WTC11 (cell line): ENCODE measurements around the gene VPS39. TPM values are rescaled to one million over a fixed set of nuclear protein-coding genes. Genes with fewer than 3 reads are reported as not detected.

ENCODE experiments used
- ATAC-seq: fragments of 200-7000 bp; cut with Tn5 transposase; 2 replicates; pipeline ENCODE4 v1.10.0; 2021; ENCODE audit warnings: mild to moderate bottlenecking, moderate library complexity
- CTCF ChIA-PET: fragments of 300-600 bp; sonication (Branson Sonifier 250); formaldehyde crosslinking; loops from one replicate; lab custom pipeline; 2021; ENCODE audit warnings: antibody characterized with exemption; lab: Charles Lee
- POLR2A ChIA-PET: fragments of 350-600 bp; sonication (Branson Sonifier 250); formaldehyde crosslinking; loops from one replicate; lab custom pipeline; 2021; ENCODE audit warnings: antibody characterized with exemption; lab: Charles Lee
- DNase-seq: peaks from one replicate; pipeline ENCODE4 v3.0.0; 2021; ENCODE audit warnings: low spot score
- H3K27ac Mint-ChIP-seq: 2 replicates; pipeline ENCODE4 v1.8.0; 2021; ENCODE audit warnings: mixed read lengths
- H3K27me3 Mint-ChIP-seq: 2 replicates; pipeline ENCODE4 v1.8.0; 2021; ENCODE audit warnings: low read depth, mild to moderate bottlenecking, moderate library complexity, mixed read lengths
- H3K36me3 Mint-ChIP-seq: 2 replicates; pipeline ENCODE4 v1.8.0; 2021; ENCODE audit warnings: mixed read lengths
- H3K4me1 Mint-ChIP-seq: 2 replicates; pipeline ENCODE4 v1.8.0; 2022; ENCODE audit warnings: mixed read lengths
- H3K4me3 Mint-ChIP-seq: 2 replicates; pipeline ENCODE4 v1.8.0; 2021; ENCODE audit warnings: mild to moderate bottlenecking, moderate library complexity, mixed read lengths
- H3K9me3 Mint-ChIP-seq: 2 replicates; pipeline ENCODE4 v1.8.0; 2021; ENCODE audit warnings: mixed read lengths
- FOXP1 ChIP-seq: sonication (generic); formaldehyde crosslinking; IDR thresholded peaks from 2 replicates; pipeline ENCODE4 v1.8.0; 2022; ENCODE audit warnings: missing genetic modification reagents, mild to moderate bottlenecking, moderate library complexity, borderline replicate concordance
- GRHL2 ChIP-seq: fragments of 250-450 bp; sonication (Bioruptor Pico); IDR thresholded peaks from 2 replicates; pipeline ENCODE4 v1.8.0; 2022; ENCODE audit warnings: mild to moderate bottlenecking, moderate library complexity; ENCODE audit not compliant: insufficient replicate concordance, severe bottlenecking
- GTF2I ChIP-seq: fragments of 250-450 bp; sonication (Bioruptor Pico); conservative IDR thresholded peaks from 2 replicates; pipeline ENCODE4 v1.4.0; 2021; ENCODE audit warnings: mild to moderate bottlenecking
- MXD4 ChIP-seq: fragments of 250-450 bp; sonication (Bioruptor Pico); IDR thresholded peaks from 2 replicates; pipeline ENCODE4 v1.8.0; 2021; ENCODE audit warnings: mild to moderate bottlenecking, moderate library complexity, borderline replicate concordance
- NR1H2 ChIP-seq: sonication (generic); formaldehyde crosslinking; IDR thresholded peaks from 2 replicates; pipeline ENCODE4 v1.9.0; 2021; ENCODE audit warnings: mild to moderate bottlenecking, moderate library complexity, missing genetic modification reagents
- NR2C2 ChIP-seq: sonication (generic); formaldehyde crosslinking; IDR thresholded peaks from 2 replicates; pipeline ENCODE4 v1.8.0; 2022; ENCODE audit warnings: mild to moderate bottlenecking, missing genetic modification reagents
- OVOL2 ChIP-seq: fragments of 250-450 bp; sonication (Bioruptor Pico); IDR thresholded peaks from 2 replicates; pipeline ENCODE4 v1.9.0; 2021; ENCODE audit warnings: mild to moderate bottlenecking, borderline replicate concordance
- PRRX2 ChIP-seq: fragments of 250-450 bp; sonication (Bioruptor Pico); IDR thresholded peaks from 2 replicates; pipeline ENCODE4 v1.8.0; 2021; ENCODE audit warnings: mild to moderate bottlenecking
- TP53 ChIP-seq: sonication (generic); formaldehyde crosslinking; IDR thresholded peaks from 2 replicates; pipeline ENCODE4 v1.8.1; 2023; ENCODE audit warnings: mild to moderate bottlenecking, missing genetic modification reagents
- ZBTB21 ChIP-seq: sonication (generic); formaldehyde crosslinking; IDR thresholded peaks from 2 replicates; pipeline ENCODE4 v1.8.1; 2023; ENCODE audit warnings: mild to moderate bottlenecking, missing genetic modification reagents, borderline replicate concordance
- ZNF138 ChIP-seq: sonication (generic); formaldehyde crosslinking; conservative IDR thresholded peaks from 2 replicates; pipeline ENCODE4 v1.8.1; 2022; ENCODE audit warnings: mild to moderate bottlenecking, moderate library complexity, missing genetic modification reagents
- ZNF416 ChIP-seq: fragments of 250-450 bp; sonication (Bioruptor Pico); IDR thresholded peaks from 2 replicates; pipeline ENCODE4 v1.9.0; 2021; ENCODE audit warnings: mild to moderate bottlenecking, inconsistent platforms
- ZNF423 ChIP-seq: fragments of 250-450 bp; sonication (Bioruptor Pico); IDR thresholded peaks from 2 replicates; pipeline ENCODE4 v2.1.2; 2022; ENCODE audit warnings: mild to moderate bottlenecking, moderate library complexity
- total RNA-seq: library from RNA; stranded (reverse); gene quantifications from 3 replicates; pipeline ENCODE4 v1.2.3, GENCODE V29; 2021
- TF ChIP-seq, protein P1 (sequence below): sonication (generic); formaldehyde crosslinking; IDR thresholded peaks from 2 replicates; pipeline ENCODE4 v1.8.0; 2022; ENCODE audit warnings: mild to moderate bottlenecking, missing genetic modification reagents
- TF ChIP-seq, protein P2 (sequence below): sonication (generic); formaldehyde crosslinking; IDR thresholded peaks from 2 replicates; pipeline ENCODE4 v1.8.1; 2022; ENCODE audit warnings: mild to moderate bottlenecking, moderate library complexity, missing genetic modification reagents
- TF ChIP-seq, protein P3 (sequence below): fragments of 250-450 bp; sonication (Bioruptor Pico); conservative IDR thresholded peaks from 2 replicates; pipeline ENCODE4 v1.9.0; 2021; ENCODE audit warnings: mild to moderate bottlenecking
- TF ChIP-seq, protein P4 (sequence below): sonication (generic); formaldehyde crosslinking; IDR thresholded peaks from 2 replicates; pipeline ENCODE4 v1.8.0; 2022; ENCODE audit warnings: mild to moderate bottlenecking, missing genetic modification reagents
- TF ChIP-seq, protein P5 (sequence below): sonication (generic); formaldehyde crosslinking; IDR thresholded peaks from 2 replicates; pipeline ENCODE4 v1.8.0; 2023; ENCODE audit warnings: mild to moderate bottlenecking, missing genetic modification reagents
- TF ChIP-seq, protein P6 (sequence below): sonication (generic); formaldehyde crosslinking; IDR thresholded peaks from 2 replicates; pipeline ENCODE4 v1.8.0; 2022; ENCODE audit warnings: mild to moderate bottlenecking, missing genetic modification reagents
- TF ChIP-seq, protein P7 (sequence below): sonication (generic); formaldehyde crosslinking; conservative IDR thresholded peaks from 2 replicates; pipeline ENCODE4 v1.8.1; 2022; ENCODE audit warnings: mild to moderate bottlenecking, missing genetic modification reagents
- TF ChIP-seq, protein P8 (sequence below): sonication (generic); formaldehyde crosslinking; IDR thresholded peaks from 2 replicates; pipeline ENCODE4 v1.8.1; 2023; ENCODE audit warnings: mild to moderate bottlenecking, moderate library complexity, missing genetic modification reagents

The VPS39 gene
- total RNA-seq, 1 experiment from 2014 or later: 44.5 TPM

DNA sequence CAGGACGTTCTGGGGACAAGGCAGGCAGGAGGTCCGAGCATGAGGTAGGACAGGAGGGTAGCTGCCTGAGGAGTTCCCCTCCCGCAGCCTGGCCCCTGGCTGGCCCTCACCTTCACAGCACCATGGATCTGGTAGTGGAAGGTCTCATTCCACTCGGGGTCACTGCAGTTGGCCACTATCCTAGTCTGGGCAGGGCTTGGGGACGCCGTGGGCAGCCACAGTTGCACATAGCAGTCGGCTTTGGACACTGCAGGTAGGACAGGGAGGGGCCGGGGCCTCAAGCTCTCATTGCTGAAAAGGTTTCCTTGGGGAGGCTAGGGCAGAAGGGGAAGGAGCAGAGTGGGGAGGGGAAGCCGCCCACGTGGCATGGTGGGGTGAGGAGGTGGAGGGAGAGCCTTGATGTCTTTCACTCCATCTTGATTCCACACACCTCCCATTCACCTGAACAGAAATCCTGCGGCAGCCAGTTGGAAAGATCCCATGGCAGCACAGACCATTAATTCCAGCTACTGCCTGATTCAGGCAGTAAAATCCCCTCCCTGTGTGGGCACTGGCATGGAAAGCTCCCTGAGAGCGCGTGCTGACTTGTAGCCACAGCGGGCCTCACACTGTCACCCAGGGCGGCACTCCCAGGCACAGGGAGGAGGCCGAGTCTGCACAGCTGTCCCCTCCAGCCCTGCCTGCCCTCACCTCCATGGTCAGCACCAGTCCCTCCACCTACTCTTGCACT, 53.7 kb downstream of the VPS39 start (continued):
- TF ChIP-seq, protein P1, sequence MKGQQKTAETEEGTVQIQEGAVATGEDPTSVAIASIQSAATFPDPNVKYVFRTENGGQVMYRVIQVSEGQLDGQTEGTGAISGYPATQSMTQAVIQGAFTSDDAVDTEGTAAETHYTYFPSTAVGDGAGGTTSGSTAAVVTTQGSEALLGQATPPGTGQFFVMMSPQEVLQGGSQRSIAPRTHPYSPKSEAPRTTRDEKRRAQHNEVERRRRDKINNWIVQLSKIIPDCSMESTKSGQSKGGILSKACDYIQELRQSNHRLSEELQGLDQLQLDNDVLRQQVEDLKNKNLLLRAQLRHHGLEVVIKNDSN: no peak

DNA sequence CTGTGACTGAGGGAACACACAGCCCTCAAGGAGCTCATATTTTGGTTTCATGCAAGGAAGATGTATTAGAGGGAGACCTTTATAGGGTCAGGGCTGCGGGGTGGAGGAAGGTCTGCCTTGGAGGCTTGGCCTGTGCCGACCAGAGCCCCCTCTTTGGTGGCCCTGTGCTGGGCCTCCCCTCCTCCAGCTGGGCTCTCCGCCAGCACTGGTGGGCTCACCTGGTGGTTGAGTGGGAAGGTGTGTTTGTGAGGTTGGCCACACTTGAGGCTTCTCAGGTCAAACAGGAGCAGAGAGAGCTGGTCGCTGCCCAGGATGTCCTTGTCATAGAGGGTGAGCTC, 54.3 kb downstream of the VPS39 start:
- Mint-ChIP-seq H3K36me3 (peaks cover 2% of the 10 kb centered on the region; the same call in 1 of the 2 replicates), H3K9me3 (no peaks in the 10 kb centered on the region), H3K4me3 (no peak overlapping the region), H3K27ac (no peak overlapping the region), H3K4me1 (peaks cover 7% of the 10 kb centered on the region), H3K27me3 (no peaks in the 10 kb centered on the region)
- ChIA-PET POLR2A (no interaction called here), CTCF (interaction anchor here (1.4 to 1.7 kb wide), 2 partner anchors 16 to 70 kb away, joined by 6 to 7 read pairs; no protein-coding TSS in a partner anchor)
- DNase-seq (no peak), ATAC-seq (no peak)
- TF ChIP-seq, protein P2, sequence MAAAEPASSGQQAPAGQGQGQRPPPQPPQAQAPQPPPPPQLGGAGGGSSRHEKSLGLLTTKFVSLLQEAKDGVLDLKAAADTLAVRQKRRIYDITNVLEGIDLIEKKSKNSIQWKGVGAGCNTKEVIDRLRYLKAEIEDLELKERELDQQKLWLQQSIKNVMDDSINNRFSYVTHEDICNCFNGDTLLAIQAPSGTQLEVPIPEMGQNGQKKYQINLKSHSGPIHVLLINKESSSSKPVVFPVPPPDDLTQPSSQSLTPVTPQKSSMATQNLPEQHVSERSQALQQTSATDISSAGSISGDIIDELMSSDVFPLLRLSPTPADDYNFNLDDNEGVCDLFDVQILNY (CRISPR knock-in tag): no peak
- TF ChIP-seq, protein P3, sequence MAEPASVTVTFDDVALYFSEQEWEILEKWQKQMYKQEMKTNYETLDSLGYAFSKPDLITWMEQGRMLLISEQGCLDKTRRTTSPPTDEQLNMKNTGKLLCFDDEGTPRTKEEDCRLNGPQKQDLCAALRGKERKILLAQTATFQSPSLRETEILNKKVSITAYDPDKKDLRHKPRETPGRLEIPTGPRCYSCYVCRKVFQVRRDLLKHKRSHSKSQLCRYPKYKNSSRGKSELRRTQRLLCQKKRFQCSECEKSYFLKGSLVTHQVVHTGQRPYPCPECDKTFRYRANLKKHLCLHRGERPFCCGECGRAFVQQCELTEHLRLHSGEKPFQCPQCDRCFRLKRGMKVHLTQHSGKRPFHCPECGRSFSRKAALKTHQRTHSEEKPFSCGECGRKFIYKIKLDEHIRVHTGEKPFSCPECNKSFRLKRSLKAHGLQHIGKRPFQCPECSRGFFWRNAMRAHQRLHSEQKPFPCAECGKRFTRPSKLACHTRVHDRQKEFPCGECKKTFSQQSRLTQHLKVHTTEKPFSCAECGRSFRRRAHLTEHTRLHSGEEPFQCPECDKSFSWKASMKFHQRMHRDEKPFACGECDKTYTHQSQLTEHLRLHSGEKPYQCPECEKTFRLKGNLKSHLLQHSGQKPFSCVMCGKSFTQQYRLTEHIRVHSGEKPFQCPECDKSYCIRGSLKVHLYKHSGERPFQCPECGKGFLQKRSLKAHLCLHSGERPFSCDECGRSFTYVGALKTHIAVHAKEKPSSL (CRISPR knock-in tag): no peak
- TF ChIP-seq MXD4 (no peak), ZNF423 (CRISPR knock-in tag) (no peak), ZNF138 (no peak), NR1H2 (CRISPR knock-in tag) (no peak), GTF2I (no peak), GRHL2 (CRISPR knock-in tag) (no peak), PRRX2 (no peak), OVOL2 (CRISPR knock-in tag) (no peak), NR2C2 (CRISPR knock-in tag) (no peak), ZNF416 (CRISPR knock-in tag) (no peak), FOXP1 (CRISPR knock-in tag) (no peak), ZBTB21 (no peak), TP53 (CRISPR knock-in tag) (no peak)
- TF ChIP-seq, protein P4, sequence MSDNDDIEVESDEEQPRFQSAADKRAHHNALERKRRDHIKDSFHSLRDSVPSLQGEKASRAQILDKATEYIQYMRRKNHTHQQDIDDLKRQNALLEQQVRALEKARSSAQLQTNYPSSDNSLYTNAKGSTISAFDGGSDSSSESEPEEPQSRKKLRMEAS (CRISPR knock-in tag): no peak
- TF ChIP-seq, protein P5, sequence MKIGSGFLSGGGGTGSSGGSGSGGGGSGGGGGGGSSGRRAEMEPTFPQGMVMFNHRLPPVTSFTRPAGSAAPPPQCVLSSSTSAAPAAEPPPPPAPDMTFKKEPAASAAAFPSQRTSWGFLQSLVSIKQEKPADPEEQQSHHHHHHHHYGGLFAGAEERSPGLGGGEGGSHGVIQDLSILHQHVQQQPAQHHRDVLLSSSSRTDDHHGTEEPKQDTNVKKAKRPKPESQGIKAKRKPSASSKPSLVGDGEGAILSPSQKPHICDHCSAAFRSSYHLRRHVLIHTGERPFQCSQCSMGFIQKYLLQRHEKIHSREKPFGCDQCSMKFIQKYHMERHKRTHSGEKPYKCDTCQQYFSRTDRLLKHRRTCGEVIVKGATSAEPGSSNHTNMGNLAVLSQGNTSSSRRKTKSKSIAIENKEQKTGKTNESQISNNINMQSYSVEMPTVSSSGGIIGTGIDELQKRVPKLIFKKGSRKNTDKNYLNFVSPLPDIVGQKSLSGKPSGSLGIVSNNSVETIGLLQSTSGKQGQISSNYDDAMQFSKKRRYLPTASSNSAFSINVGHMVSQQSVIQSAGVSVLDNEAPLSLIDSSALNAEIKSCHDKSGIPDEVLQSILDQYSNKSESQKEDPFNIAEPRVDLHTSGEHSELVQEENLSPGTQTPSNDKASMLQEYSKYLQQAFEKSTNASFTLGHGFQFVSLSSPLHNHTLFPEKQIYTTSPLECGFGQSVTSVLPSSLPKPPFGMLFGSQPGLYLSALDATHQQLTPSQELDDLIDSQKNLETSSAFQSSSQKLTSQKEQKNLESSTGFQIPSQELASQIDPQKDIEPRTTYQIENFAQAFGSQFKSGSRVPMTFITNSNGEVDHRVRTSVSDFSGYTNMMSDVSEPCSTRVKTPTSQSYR (CRISPR knock-in tag): no peak
- TF ChIP-seq, protein P6, sequence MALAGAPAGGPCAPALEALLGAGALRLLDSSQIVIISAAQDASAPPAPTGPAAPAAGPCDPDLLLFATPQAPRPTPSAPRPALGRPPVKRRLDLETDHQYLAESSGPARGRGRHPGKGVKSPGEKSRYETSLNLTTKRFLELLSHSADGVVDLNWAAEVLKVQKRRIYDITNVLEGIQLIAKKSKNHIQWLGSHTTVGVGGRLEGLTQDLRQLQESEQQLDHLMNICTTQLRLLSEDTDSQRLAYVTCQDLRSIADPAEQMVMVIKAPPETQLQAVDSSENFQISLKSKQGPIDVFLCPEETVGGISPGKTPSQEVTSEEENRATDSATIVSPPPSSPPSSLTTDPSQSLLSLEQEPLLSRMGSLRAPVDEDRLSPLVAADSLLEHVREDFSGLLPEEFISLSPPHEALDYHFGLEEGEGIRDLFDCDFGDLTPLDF (CRISPR knock-in tag): no peak
- TF ChIP-seq, protein P7, sequence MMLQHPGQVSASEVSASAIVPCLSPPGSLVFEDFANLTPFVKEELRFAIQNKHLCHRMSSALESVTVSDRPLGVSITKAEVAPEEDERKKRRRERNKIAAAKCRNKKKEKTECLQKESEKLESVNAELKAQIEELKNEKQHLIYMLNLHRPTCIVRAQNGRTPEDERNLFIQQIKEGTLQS: no peak
- TF ChIP-seq, protein P8, sequence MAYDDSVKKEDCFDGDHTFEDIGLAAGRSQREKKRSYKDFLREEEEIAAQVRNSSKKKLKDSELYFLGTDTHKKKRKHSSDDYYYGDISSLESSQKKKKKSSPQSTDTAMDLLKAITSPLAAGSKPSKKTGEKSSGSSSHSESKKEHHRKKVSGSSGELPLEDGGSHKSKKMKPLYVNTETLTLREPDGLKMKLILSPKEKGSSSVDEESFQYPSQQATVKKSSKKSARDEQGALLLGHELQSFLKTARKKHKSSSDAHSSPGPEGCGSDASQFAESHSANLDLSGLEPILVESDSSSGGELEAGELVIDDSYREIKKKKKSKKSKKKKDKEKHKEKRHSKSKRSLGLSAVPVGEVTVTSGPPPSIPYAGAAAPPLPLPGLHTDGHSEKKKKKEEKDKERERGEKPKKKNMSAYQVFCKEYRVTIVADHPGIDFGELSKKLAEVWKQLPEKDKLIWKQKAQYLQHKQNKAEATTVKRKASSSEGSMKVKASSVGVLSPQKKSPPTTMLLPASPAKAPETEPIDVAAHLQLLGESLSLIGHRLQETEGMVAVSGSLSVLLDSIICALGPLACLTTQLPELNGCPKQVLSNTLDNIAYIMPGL (CRISPR knock-in tag): no peak
